Left renal cortex interstitium (tissue), 4 donors: Measurements from ENCODE around the gene CFHR1. TPM values are rescaled to one million over a fixed set of nuclear protein-coding genes. Genes with fewer than 3 reads are reported as not detected.

Experiments
- DNase-seq, 4 donors: peaks; one replicate each; pipeline ENCODE4 v3.0.0-alpha.2; 2013; ENCODE audit warnings: low read depth in 4 of 4, low spot score in 2 of 4, missing footprints in 1 of 4
- polyA plus RNA-seq, 4 donors: library from polyadenylated mRNA; unstranded; fragments of 120-200 nt; gene quantifications; one replicate each; pipeline ENCODE4 v1.2.1, GENCODE V29; 2013; ENCODE audit not compliant: insufficient read length in 4 of 4

CFHR1 gene
- polyA plus RNA-seq, 4 donors = 0.37 to 4.3 (median 0.57) TPM; not detected in 1

DNA sequence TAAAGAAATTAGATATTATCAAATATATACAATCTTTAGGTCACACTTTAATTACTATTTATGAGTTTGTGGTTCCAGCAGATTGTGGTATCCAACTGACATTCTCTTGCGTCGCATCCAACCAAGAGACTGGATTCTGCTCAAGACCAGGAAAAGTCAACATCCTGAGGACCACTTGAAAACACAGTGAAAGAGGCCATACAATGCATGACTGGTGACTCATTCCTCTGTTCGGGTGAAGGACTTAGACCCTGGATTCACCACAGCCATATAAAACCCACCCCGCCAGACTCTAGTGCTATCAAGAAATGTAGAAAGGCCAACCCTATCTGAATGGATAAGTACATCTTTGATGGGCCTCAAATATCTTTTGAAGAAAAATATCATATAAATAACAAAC lies 53.9 kb downstream of the CFHR1 start:
- no peak for DNase-seq

DNA sequence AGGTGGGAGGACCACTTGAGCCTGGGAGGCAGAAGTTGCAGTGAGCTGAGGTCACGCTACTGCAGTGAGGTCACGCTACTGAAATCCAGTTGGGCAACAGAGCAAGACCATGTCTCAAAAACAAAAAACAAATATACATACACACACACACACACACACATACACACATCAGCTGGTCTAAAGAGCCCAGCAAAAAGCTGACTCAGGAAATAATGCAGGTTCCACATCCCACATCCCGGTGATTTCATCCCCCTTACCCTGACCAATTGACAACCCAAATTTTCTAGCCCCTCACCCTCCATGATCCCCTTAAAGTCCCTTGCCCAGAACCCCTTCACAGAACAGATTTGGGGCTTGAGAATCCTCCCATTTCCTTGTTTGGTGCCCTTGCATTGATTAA lies 56.4 kb downstream of the CFHR1 start:
- no peak for DNase-seq

DNA sequence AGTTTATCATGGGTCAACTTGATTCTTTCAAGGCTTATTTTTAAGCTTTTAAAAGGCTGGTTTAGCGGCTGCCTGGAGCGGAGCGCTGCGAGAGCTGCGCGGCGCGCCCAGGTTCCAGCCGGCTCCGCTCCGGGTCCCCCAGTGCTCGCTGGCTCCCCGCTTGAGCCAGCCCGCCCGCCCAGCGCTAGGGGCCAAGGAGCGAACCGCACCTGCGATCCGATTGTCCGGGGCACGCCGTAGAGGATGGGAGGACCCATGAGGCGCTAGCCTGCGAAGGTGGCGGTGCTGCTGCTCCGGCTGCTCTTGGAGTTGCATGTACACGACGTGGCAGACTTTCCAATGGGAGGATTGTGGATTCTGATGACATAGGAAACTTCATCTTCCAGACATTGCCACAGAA lies 58.4 kb downstream of the CFHR1 start:
- peak in 1 of 4 donors; percentile 7 for DNase-seq

Other genes with a start within 250 kb of the CFHR1 start
- gene KCNT2, start 211.3 kb upstream of the CFHR1 start, polyA plus RNA-seq = 10 to 100 TPM in 2 of 4 donors, 1 to 10 TPM in 2; 9.4 to 13.2 (median 10.0) TPM
- gene CFH, start 167.7 kb upstream of the CFHR1 start, polyA plus RNA-seq = 10 to 100 TPM; 20.3 to 49.9 (median 36.4) TPM
- gene CFHR3, start 44.9 kb upstream of the CFHR1 start, polyA plus RNA-seq = under 1 TPM; 0.20 to 0.69 (median 0.44) TPM
- not detected for gene CFHR4, start 68.3 kb downstream of the CFHR1 start, polyA plus RNA-seq
- gene CFHR2, start 124.0 kb downstream of the CFHR1 start, polyA plus RNA-seq = under 1 TPM in 2 of 4 donors, not detected in 2; 0.19 to 0.81 TPM
- gene CFHR5, start 157.8 kb downstream of the CFHR1 start, polyA plus RNA-seq = not detected
- gene F13B, start 247.5 kb downstream of the CFHR1 start, polyA plus RNA-seq = 1 to 10 TPM in 1 of 4 donors, not detected in 3; 1.2 TPM